Right renal cortex interstitium (tissue), 3 donors: ENCODE results near the gene RGP1. TPM values are rescaled to one million over a fixed set of nuclear protein-coding genes. Genes with fewer than 3 reads are reported as not detected.

Experiments used
- DNase-seq, 3 donors: peaks; one replicate each; pipeline ENCODE4 v3.0.0-alpha.2; 2013; ENCODE audit warnings: low read depth in 3 of 3, low spot score in 2 of 3
- polyA plus RNA-seq, 3 donors: library from polyadenylated mRNA; unstranded; fragments of 120-200 nt; gene quantifications; one replicate each; pipeline ENCODE4 v1.2.1, GENCODE V29; 2013; ENCODE audit not compliant: insufficient read length in 3 of 3

RGP1 gene
- polyA plus RNA-seq, 3 donors, result 28.2 to 29.0 (median 28.4) TPM

DNA sequence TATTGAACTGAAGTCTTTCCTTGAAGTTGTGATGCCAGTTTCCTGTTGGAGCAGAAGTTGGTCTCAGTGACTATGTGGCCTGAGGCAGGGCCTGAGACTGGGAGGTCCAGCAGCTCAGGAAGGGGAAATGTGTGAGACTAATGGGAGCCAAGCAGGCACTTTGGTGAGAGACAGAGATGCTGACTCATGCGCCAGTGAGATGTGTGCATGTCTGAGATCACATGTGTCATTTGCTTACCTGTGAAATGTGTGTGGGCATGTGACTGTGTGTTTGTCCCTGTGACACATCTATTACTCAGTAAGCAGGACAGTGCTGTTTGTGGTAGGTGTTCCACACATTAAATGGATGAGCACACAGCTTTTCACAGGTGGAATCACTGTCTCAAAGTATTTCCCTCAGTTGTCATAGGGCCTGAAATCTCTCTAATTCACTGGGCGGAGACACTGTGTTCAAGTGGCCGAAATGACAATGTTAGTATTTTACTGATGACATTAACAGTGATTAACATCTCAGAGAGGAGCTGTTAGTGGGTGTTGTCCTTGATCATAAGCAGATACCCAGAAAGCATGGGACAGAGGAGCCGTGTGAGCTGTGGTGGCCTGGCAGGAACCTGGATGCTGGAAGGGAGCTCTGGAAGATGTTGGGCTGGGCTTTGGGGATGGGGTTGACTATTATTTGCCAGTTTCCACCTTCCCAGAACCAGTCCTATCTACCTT is 49.7 kb downstream of the RGP1 start:
- no peak for DNase-seq

DNA sequence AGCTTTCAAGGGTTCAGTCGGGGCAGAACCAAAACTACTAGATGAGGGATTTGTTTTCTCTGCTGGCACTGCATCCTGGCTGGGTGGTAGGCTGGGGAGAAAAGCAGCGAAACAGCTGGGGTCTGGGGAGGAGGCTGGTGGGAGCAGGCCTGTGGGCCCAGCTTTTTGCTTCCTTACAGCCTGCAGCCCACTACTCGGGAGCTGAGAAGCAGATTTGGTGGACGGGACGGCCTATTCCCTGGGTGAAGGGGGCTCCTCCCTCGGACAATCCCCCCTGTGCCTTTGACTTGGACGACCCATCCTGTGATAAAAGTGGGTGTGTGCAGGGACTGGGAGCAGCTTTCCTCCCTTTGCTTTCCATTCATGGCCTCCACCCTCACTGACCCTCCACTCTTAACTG is 51.4 kb downstream of the RGP1 start:
- DNase-seq, result no peak

DNA sequence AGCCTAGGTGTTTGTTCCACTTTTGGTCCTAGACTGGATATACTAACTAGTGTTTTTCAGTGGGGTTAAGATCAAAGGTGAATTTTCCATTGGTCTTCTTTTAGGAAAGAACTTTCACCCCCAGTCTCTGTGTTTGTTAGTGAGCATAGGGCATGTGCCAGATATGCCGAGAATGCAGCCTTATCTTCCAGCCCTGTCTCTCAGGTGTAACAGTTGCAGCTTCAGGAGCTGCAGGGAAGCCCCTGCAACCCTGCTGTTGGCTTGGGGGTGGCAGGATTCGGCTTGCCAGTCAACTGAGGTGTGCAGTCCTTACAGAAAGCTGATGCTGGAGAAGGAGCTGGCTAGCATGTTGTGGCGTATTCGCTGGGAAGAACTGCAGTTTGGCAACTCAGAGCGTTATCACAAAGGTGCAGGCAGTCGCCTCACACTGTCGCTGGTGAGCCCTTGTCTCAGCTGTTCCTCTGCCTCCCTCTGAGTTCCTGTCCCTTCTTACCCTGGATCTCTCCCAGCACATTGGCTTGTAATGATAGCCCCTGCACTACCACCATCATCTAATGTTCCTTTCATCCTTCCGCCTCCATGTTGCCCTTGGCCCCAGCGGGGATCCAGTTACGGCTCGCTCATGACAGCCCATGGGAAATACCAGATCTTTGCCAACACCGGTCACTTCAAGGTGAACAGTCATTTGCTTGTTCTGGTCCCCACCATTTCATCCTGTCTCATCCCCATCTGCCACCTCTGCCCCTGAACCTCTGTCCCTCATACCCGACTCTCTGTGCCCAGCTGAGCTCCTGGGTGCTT is 52.4 kb downstream of the RGP1 start:
- DNase-seq, result no peak

DNA sequence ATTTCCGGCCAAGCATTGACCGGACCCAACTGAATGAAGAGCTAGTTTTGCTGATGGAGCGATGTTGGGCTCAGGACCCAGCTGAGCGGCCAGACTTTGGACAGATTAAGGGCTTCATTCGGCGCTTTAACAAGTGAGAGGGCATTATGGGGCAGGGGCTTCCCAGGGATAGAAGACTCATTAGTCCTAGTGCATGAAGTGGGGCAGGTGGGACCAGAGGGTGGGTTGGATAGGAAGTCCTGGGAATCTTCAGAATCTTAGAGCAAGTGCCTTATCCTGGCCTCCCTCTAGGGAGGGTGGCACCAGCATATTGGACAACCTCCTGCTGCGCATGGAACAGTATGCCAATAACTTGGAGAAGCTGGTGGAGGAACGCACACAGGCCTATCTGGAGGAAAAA is 57.0 kb downstream of the RGP1 start:
- DNase-seq, result no peak

Other genes starting within 250 kb of the RGP1 start
- 10 to 100 TPM; 30.4 to 37.8 (median 30.7) TPM for gene TESK1, start 144.0 kb upstream of the RGP1 start, polyA plus RNA-seq
- 1 to 10 TPM; 2.1 to 2.7 (median 2.4) TPM for gene CD72, start 130.9 kb upstream of the RGP1 start, polyA plus RNA-seq
- under 1 TPM; 0.29 to 0.38 (median 0.36) TPM for gene SIT1, start 98.4 kb upstream of the RGP1 start, polyA plus RNA-seq
- not detected for gene RMRP, start 91.3 kb upstream of the RGP1 start, polyA plus RNA-seq
- gene CCDC107, start 91.0 kb upstream of the RGP1 start, polyA plus RNA-seq, result 10 to 100 TPM; 13.4 to 17.3 (median 15.6) TPM
- gene ARHGEF39, start 84.1 kb upstream of the RGP1 start, polyA plus RNA-seq, result 1 to 10 TPM; 7.4 to 8.1 (median 7.8) TPM
- gene CA9, start 75.4 kb upstream of the RGP1 start, polyA plus RNA-seq, result 1 to 10 TPM in 1 of 3 donors, under 1 TPM in 2; 0.31 to 1.2 (median 0.60) TPM
- 100 to 1,000 TPM; 127 to 158 (median 147) TPM for gene TPM2, start 59.4 kb upstream of the RGP1 start, polyA plus RNA-seq
- gene TLN1, start 17.1 kb upstream of the RGP1 start, polyA plus RNA-seq, result 100 to 1,000 TPM; 142 to 154 (median 143) TPM
- gene CREB3, start 16.6 kb upstream of the RGP1 start, polyA plus RNA-seq, result 10 to 100 TPM; 40.4 to 42.4 (median 40.8) TPM
- gene GBA2, start 59 bp upstream of the RGP1 start, polyA plus RNA-seq, result 10 to 100 TPM; 94.3 to 99.8 (median 96.1) TPM
- not detected for gene MSMP, start 5.0 kb downstream of the RGP1 start, polyA plus RNA-seq
- gene NPR2, start 42.3 kb downstream of the RGP1 start, polyA plus RNA-seq, result 10 to 100 TPM; 29.0 to 31.4 (median 29.5) TPM
- gene SPAG8, start 63.0 kb downstream of the RGP1 start, polyA plus RNA-seq, result 1 to 10 TPM; 4.2 to 7.0 (median 5.8) TPM
- 10 to 100 TPM; 46.1 to 56.8 (median 53.5) TPM for gene HINT2, start 65.8 kb downstream of the RGP1 start, polyA plus RNA-seq
- gene FAM221B, start 79.4 kb downstream of the RGP1 start, polyA plus RNA-seq, result under 1 TPM; 0.07 to 0.12 (median 0.11) TPM
- 10 to 100 TPM; 21.0 to 25.3 (median 21.5) TPM for gene TMEM8B, start 79.9 kb downstream of the RGP1 start, polyA plus RNA-seq
- gene OR13J1, start 121.1 kb downstream of the RGP1 start, polyA plus RNA-seq, result under 1 TPM in 1 of 3 donors, not detected in 2; 0.08 TPM
- gene HRCT1, start 156.9 kb downstream of the RGP1 start, polyA plus RNA-seq, result under 1 TPM in 2 of 3 donors, not detected in 1; 0.12 to 0.55 TPM
- 1 to 10 TPM; 1.4 to 1.5 (median 1.5) TPM for gene SPAAR, start 160.2 kb downstream of the RGP1 start, polyA plus RNA-seq
- not detected for gene OR2S2, start 208.9 kb downstream of the RGP1 start, polyA plus RNA-seq